ENCODE data around the gene PLEKHM1. TPM values are rescaled to one million over a fixed set of nuclear protein-coding genes. Genes with fewer than 3 reads are reported as not detected.
"Not testable (repeated sequence)": the region's sequence is repeated elsewhere in the genome, so short reads cannot be mapped to it uniquely, and the experiment has no call there.

Gene PLEKHM1
- total RNA-seq (2014; rRNA removed; shearing (Covaris generic); ENCODE audit: low replicate concordance), result 3.1 and 14.7 TPM in 2 replicates

DNA sequence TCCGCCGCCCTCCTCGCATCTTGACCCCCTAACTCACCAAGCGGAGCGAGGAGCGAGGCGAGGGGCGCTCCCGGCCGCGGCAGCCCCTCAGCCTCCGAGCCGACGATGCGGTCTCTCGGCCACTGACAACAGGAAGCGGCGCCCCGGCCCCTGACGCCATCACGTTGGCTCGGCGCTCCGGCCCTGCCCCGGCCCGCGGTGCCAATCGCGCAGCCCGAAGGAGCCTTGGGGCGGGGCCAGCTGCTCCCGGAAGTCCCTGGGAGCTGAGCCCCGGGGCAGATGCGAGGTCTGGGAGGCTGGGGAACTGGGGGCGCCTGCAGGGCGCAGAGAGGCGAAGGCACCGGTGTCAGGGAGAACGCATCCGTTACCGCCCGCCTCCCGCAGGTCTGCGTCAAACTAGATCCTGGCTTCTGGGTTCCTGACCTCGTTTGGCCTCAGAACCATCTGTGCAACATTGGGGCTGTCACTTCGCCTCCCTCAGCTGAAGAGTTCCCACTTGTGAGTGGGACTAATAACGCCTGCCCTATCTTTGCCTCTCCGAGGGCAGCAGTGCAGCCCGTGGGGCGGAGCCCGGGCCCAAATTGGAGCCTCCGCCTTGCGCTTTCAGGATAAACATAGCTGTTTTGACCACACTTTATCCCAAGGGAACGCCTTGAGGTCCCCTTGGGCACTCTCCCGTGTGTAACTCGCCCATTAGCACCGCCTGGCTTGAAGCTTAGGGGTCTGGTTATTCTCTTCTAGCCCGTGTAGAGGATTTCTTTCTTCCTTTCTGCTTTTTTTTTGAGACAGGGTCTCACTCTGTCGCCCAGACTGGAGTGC lies at the start of gene PLEKHM1:
PLEKHM1 (minus strand) TSS at position 107 of the 819 bp plus-strand sequence. CDS start 8,237 bp downstream, outside the sequence.
- not testable (repeated sequence) for H3K9me3 ChIP-seq, H3K36me3 ChIP-seq, H3K27me3 ChIP-seq
- peak within 1 kb of the TSS; percentile 59 for H3K4me3 ChIP-seq
- DNase-seq, result peak; percentile 90

DNA sequence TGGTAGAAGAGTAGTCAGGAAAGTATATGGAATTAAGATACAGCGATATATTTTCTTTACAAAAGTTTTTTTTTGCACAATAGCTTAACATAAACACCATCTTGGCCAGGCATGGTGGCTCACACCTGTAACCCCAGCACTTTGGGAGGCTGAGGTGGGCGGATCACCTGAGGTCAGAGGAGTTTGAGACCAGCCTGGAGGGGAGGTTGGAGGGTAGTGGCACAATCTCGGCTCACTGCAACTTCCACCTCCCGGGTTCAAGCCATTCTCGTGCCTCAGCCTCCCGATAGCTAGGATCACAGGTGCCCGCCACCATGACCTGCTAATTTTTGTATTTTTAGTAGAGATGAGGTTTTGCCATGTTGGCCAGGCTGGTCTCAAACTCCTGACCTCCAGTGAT lies 47.6 kb upstream of the PLEKHM1 start:
- not testable (repeated sequence) for H3K9me3 ChIP-seq, H3K4me3 ChIP-seq, DNase-seq, H3K27me3 ChIP-seq, H3K36me3 ChIP-seq

- H3K4me3 ChIP-seq, H3K9me3 ChIP-seq, H3K27me3 ChIP-seq, H3K36me3 ChIP-seq: not testable (repeated sequence)
- peak; percentile 4 for DNase-seq
Measured at GRCh38 chr17:45506072-45506471, 15.6 kb upstream of the PLEKHM1 start.

DNA sequence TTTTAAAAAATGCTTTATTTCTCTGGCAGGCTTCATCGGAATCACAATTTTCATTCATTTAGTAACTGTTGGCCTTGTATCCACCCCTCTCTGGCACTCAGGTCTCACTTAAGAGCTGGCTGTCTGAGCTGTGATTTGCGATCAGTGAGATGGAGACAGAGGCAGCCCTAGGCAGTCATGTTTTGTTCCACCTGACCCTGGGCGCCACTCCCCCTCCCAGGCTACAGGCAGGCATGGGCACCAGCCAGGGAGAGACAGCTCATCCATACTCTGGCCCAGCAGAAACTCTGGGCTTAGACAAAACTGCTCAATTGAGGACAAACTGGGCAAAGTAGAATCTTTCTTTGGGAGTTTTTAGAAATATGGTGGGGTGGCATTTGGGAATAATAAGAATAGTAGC lies 14.7 kb upstream of the PLEKHM1 start:
- H3K4me3 ChIP-seq, DNase-seq, H3K36me3 ChIP-seq, H3K9me3 ChIP-seq, H3K27me3 ChIP-seq: not testable (repeated sequence)

GRCh38 chr17:45501092-45501707 lies 10.7 kb upstream of the PLEKHM1 start:
- not testable (repeated sequence) for H3K4me3 ChIP-seq, DNase-seq, H3K36me3 ChIP-seq, H3K27me3 ChIP-seq, H3K9me3 ChIP-seq

- not testable (repeated sequence) for H3K9me3 ChIP-seq, H3K4me3 ChIP-seq, H3K27me3 ChIP-seq, H3K36me3 ChIP-seq, DNase-seq
Measured at GRCh38 chr17:45500478-45500877, 10.0 kb upstream of the PLEKHM1 start.

GRCh38 chr17:45499208-45499607 lies 8.7 kb upstream of the PLEKHM1 start:
- not testable (repeated sequence) for H3K27me3 ChIP-seq, H3K36me3 ChIP-seq, H3K4me3 ChIP-seq

DNA sequence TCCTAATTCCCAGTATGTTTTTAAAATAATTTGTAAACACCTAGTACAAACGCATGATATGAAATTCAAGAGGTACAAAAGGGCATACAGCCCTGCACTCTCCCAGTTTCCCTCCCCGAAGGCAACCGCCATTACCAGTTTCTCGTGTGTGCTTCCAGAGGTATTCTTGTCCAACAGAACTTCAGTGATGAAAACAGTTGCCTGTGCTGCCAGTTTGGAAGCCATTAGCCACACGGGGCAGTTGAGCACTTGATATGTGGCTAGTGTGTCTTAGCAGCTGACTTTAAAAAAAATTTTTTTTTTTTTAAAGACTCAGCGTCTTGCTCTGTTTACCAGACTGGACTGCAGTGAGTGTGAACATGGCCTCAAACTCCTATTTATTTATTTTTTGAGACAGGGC lies 7.9 kb upstream of the PLEKHM1 start:
- H3K9me3 ChIP-seq, DNase-seq, H3K4me3 ChIP-seq: not testable (repeated sequence)

More at GRCh38 chr17:45499208-45499607, 8.7 kb upstream of the PLEKHM1 start:
- DNase-seq, H3K9me3 ChIP-seq: not testable (repeated sequence)

GRCh38 chr17:45497449-45497848 lies 6.9 kb upstream of the PLEKHM1 start:
- not testable (repeated sequence) for H3K4me3 ChIP-seq, H3K9me3 ChIP-seq, H3K27me3 ChIP-seq, H3K36me3 ChIP-seq
- peak; percentile 32 for DNase-seq

More for the DNA sequence above, 7.9 kb upstream of the PLEKHM1 start:
- H3K27me3 ChIP-seq, H3K36me3 ChIP-seq: not testable (repeated sequence)

GRCh38 chr17:45496507-45496906 lies 6.0 kb upstream of the PLEKHM1 start:
- not testable (repeated sequence) for H3K27me3 ChIP-seq, H3K4me3 ChIP-seq, DNase-seq, H3K36me3 ChIP-seq, H3K9me3 ChIP-seq

GRCh38 chr17:45494556-45494955 lies 4.0 kb upstream of the PLEKHM1 start:
- H3K4me3 ChIP-seq, H3K9me3 ChIP-seq, DNase-seq, H3K27me3 ChIP-seq, H3K36me3 ChIP-seq: not testable (repeated sequence)

- H3K36me3 ChIP-seq, DNase-seq: not testable (repeated sequence)
Measured at GRCh38 chr17:45492156-45492555, 1.6 kb upstream of the PLEKHM1 start.

GRCh38 chr17:45490198-45490597 lies 323 bp downstream of the PLEKHM1 start:
- peak overlapping the region; percentile 59 for H3K4me3 ChIP-seq
- H3K36me3 ChIP-seq, H3K9me3 ChIP-seq, H3K27me3 ChIP-seq: not testable (repeated sequence)
- peak; percentile 9 for DNase-seq

More at GRCh38 chr17:45492156-45492555, 1.6 kb upstream of the PLEKHM1 start:
- H3K4me3 ChIP-seq, H3K27me3 ChIP-seq, H3K9me3 ChIP-seq: not testable (repeated sequence)

DNA sequence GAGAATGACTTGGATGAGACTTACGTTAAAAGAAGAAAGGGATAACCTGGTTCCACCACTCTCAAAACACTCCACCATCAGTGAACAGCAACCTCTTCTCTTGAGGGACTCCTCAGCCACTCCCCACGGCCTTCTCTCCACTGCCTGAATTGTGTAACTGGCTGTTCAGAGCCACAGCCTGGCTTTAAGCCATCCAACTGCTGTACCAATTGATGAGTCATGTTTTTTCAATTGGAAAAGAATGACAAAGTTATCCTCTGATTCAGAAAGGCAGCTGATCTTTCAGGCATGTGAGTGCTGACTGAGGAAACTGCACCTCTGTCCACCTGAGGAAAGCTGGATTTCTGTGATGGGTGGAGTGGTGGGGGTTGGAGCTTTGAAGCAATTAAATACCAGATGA lies 2.8 kb downstream of the PLEKHM1 start:
- peak; percentile 86 for DNase-seq
- not testable (repeated sequence) for H3K4me3 ChIP-seq, H3K36me3 ChIP-seq, H3K27me3 ChIP-seq, H3K9me3 ChIP-seq

GRCh38 chr17:45483591-45484216 lies 6.8 kb downstream of the PLEKHM1 start:
- not testable (repeated sequence) for H3K36me3 ChIP-seq, H3K4me3 ChIP-seq, DNase-seq, H3K27me3 ChIP-seq, H3K9me3 ChIP-seq

DNA sequence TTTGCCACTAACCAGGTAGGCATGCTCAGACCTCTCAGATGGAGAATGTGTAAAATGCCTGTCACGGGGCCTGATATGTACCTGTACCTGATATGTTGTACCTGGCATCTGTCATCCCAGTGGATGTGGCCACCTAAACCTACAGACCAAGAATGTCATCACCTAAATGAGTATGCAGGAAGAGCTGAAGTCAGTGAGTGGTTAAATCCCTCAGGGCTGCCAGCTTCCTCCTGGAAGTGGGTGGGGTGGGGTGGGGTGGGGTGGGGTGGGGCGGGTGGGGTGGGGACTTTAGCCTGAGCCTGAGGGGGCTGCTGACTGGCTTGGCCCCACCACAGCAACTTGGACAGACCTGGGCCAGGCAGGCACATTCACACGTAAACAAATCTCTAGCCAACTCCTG lies 7.3 kb downstream of the PLEKHM1 start:
- H3K9me3 ChIP-seq, DNase-seq, H3K27me3 ChIP-seq, H3K36me3 ChIP-seq, H3K4me3 ChIP-seq: not testable (repeated sequence)

DNA sequence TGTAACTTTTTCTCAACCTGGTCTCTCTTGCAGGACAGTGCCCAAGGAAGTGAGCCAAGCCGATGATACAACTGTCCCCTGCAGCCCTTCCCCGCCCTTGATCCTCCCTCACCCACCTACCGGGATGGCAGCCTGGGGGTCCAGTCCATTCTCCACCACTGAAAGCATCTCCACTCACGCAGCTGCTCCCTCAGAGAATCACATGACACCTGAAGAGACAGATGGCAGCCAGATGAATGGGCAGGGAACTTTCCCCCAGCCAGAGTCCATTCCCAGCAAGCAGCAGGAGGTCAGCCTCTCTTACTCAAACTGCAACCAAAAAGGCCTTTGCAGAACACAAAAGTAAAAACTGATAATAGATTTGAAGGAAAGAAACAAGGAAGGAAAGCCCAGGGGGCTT lies 8.2 kb downstream of the PLEKHM1 start:
- not testable (repeated sequence) for H3K27me3 ChIP-seq, H3K9me3 ChIP-seq, H3K36me3 ChIP-seq, DNase-seq, H3K4me3 ChIP-seq

GRCh38 chr17:45475436-45475835 lies 15.1 kb downstream of the PLEKHM1 start:
- not testable (repeated sequence) for DNase-seq, H3K27me3 ChIP-seq, H3K36me3 ChIP-seq, H3K9me3 ChIP-seq, H3K4me3 ChIP-seq

All from MG63 (cell line).